ENCODE data around the gene FARP1.

FARP1 gene

GRCh38 chr13:98212763-98213162 lies 69.9 kb downstream of the FARP1 start:
- TF ChIP-seq ZSCAN23 (tag by site-specific recombination; IDR thresholded peaks at IDR 0.05) (no peak), ZNF155 (tag by site-specific recombination; IDR thresholded peaks at IDR 0.05) (no peak), ZNF830 (tag by site-specific recombination; IDR thresholded peaks at IDR 0.05; ENCODE audit: low read depth) (no peak), ZNF580 (tag by site-specific recombination; IDR thresholded peaks at IDR 0.05) (no peak), ZNF37A (tag by site-specific recombination; IDR thresholded peaks at IDR 0.05) (no peak), ZNF146 (tag by site-specific recombination; IDR thresholded peaks at IDR 0.05) (no peak), ZNF391 (tag by site-specific recombination; IDR thresholded peaks at IDR 0.05; ENCODE audit: borderline replicate concordance, low read depth) (no peak), SCRT1 (tag by site-specific recombination; IDR thresholded peaks at IDR 0.05; ENCODE audit: borderline replicate concordance) (no peak), TCF7L2 (IDR thresholded peaks at IDR 0.05; ENCODE audit: borderline replicate concordance, low read depth, low read length) (no peak), ZNF624 (tag by site-specific recombination; IDR thresholded peaks at IDR 0.05) (no peak), ZBTB7A (tag by site-specific recombination; IDR thresholded peaks at IDR 0.05; ENCODE audit: low read depth) (no peak), ZBTB48 (tag by site-specific recombination; IDR thresholded peaks at IDR 0.05) (no peak), ZNF704 (tag by site-specific recombination; IDR thresholded peaks at IDR 0.05) (no peak), ZNF394 (tag by site-specific recombination; IDR thresholded peaks at IDR 0.05; ENCODE audit: borderline replicate concordance) (no peak), KLF9 (tag by site-specific recombination; IDR thresholded peaks at IDR 0.05; ENCODE audit: low read depth) (no peak), ZNF19 (tag by site-specific recombination; IDR thresholded peaks at IDR 0.05; ENCODE audit: low read depth) (no peak), ZNF274 (IDR thresholded peaks at IDR 0.05; ENCODE audit: low read length) (no peak), ZNF274 (tag by site-specific recombination; IDR thresholded peaks at IDR 0.05; ENCODE audit: borderline replicate concordance) (no peak), ZNF280D (tag by site-specific recombination; IDR thresholded peaks at IDR 0.05) (no peak)
- TF ChIP-seq, protein P1, sequence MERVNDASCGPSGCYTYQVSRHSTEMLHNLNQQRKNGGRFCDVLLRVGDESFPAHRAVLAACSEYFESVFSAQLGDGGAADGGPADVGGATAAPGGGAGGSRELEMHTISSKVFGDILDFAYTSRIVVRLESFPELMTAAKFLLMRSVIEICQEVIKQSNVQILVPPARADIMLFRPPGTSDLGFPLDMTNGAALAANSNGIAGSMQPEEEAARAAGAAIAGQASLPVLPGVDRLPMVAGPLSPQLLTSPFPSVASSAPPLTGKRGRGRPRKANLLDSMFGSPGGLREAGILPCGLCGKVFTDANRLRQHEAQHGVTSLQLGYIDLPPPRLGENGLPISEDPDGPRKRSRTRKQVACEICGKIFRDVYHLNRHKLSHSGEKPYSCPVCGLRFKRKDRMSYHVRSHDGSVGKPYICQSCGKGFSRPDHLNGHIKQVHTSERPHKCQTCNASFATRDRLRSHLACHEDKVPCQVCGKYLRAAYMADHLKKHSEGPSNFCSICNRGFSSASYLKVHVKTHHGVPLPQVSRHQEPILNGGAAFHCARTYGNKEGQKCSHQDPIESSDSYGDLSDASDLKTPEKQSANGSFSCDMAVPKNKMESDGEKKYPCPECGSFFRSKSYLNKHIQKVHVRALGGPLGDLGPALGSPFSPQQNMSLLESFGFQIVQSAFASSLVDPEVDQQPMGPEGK (tag by site-specific recombination; IDR thresholded peaks at IDR 0.05) = no peak
- Histone ChIP-seq H3K27ac (ENCODE audit: extremely low read depth, low read depth, low read length) (no peak overlapping the region), H3K36me3 (ENCODE audit: control insufficient read depth in 2 of 2, insufficient read depth in 1 of 2, low read length in 2 of 2) (peaks cover 0 to 3% of the 10 kb centered on the region in 2 experiments; a peak in 1 of 3 replicates), H3K4me1 (ENCODE audit: control insufficient read depth, insufficient read depth, low read length) (peaks cover 9% of the 10 kb centered on the region), H3K4me3 (ENCODE audit: low read depth, low read length) (no peak overlapping the region), H3K9me3 (ENCODE audit: control insufficient read depth, insufficient read depth, low read depth, low read length) (no peaks in the 10 kb centered on the region)
- ChIA-PET POLR2A (no interaction called here), CTCF (no interaction called here)

DNA sequence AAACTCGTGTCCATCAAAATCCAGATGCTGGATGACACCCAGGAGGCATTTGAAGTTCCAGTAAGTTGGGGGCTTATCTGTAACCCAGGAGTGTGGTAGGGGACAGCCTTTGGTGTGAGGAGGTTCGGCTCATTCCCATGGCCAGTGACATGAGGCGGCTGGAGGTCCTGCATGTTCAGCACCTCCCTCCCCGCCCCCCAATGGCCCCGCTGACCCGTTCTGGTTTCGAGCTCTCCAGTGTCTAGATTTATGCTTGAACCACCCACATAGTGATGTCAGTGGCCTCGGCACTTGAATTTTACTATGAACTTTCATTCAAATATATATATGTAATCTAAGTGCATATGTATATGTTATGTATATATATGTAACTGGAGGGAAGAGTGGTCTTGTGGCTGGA lies 70.5 kb downstream of the FARP1 start:
- ChIA-PET CTCF (no interaction called here), POLR2A (no interaction called here)
- Histone ChIP-seq H3K27ac (ENCODE audit: extremely low read depth, low read depth, low read length) (no peak overlapping the region), H3K36me3 (ENCODE audit: control insufficient read depth in 2 of 2, insufficient read depth in 1 of 2, low read length in 2 of 2) (peaks cover 0 to 3% of the 10 kb centered on the region in 2 experiments; a peak in 1 of 3 replicates), H3K4me3 (ENCODE audit: low read depth, low read length) (no peak overlapping the region), H3K9me3 (ENCODE audit: control insufficient read depth, insufficient read depth, low read depth, low read length) (no peaks in the 10 kb centered on the region), H3K4me1 (ENCODE audit: control insufficient read depth, insufficient read depth, low read length) (peaks cover 9% of the 10 kb centered on the region)
- TF ChIP-seq ZNF302 (tag by site-specific recombination; IDR thresholded peaks at IDR 0.05; ENCODE audit: low read depth) (no peak), ZNF549 (tag by site-specific recombination; IDR thresholded peaks at IDR 0.05) (no peak), ZNF157 (tag by site-specific recombination; IDR thresholded peaks at IDR 0.05) (no peak), ZNF133 (tag by site-specific recombination; IDR thresholded peaks at IDR 0.05) (no peak), ZNF704 (tag by site-specific recombination; IDR thresholded peaks at IDR 0.05) (no peak), ZNF837 (tag by site-specific recombination; IDR thresholded peaks at IDR 0.05) (no peak), ZBTB48 (tag by site-specific recombination; IDR thresholded peaks at IDR 0.05) (no peak), ZNF670 (tag by site-specific recombination; IDR thresholded peaks at IDR 0.05; ENCODE audit: low read depth) (no peak), ZIC2 (tag by site-specific recombination; IDR thresholded peaks at IDR 0.05) (no peak), ZNF239 (tag by site-specific recombination; IDR thresholded peaks at IDR 0.05) (no peak), GFI1B (tag by site-specific recombination; IDR thresholded peaks at IDR 0.05) (no peak), ZFP37 (tag by site-specific recombination; IDR thresholded peaks at IDR 0.05) (no peak), OVOL3 (tag by site-specific recombination; IDR thresholded peaks at IDR 0.05) (no peak)
